Fibroblast of skin of back (primary cell): ENCODE measurements around the gene NEAT1.
A peak's percentile ranks its signal among the peaks of the same experiment; 100 is the strongest.

Experiments
- DNase-seq: peaks from one replicate; pipeline ENCODE4 v3.0.0-alpha.2; 2013

Gene NEAT1

GRCh38 chr11:65487467-65488272, 65.1 kb downstream of the NEAT1 start:
- DNase-seq = peak; percentile 100

- DNase-seq = peak; percentile 78
These were observed 65.9 kb downstream of the NEAT1 start for GRCh38 chr11:65488273-65489034.

GRCh38 chr11:65489035-65489705, 66.6 kb downstream of the NEAT1 start:
- peak; percentile 99 for DNase-seq

GRCh38 chr11:65489706-65490320, 67.2 kb downstream of the NEAT1 start:
- DNase-seq = peak; percentile 86

- peak; percentile 53 for DNase-seq
These were observed 68.5 kb downstream of the NEAT1 start for GRCh38 chr11:65491163-65491465.

- DNase-seq = peak; percentile 99
These were observed 69.2 kb downstream of the NEAT1 start for GRCh38 chr11:65491614-65492386.

- no peak for DNase-seq
These were observed 69.7 kb downstream of the NEAT1 start for GRCh38 chr11:65492387-65492636.

- DNase-seq = peak; percentile 91
These were observed 70.2 kb downstream of the NEAT1 start for GRCh38 chr11:65492637-65493366.

- peak; percentile 98 for DNase-seq
These were observed 71.0 kb downstream of the NEAT1 start for GRCh38 chr11:65493367-65494176.
